Ishikawa (cell line): ENCODE measurements around the gene DIS3L2.

Experiments used
- CREB1 ChIP-seq: IDR thresholded peaks from 2 replicates; pipeline ENCODE4 v1.6.1; 2012; ENCODE audit warnings: low read depth
- EGR1 ChIP-seq: IDR thresholded peaks from 2 replicates; pipeline ENCODE4 v1.6.1; 2012
- EP300 ChIP-seq: IDR thresholded peaks from 2 replicates; pipeline ENCODE4 v1.6.1; 2012; ENCODE audit warnings: borderline replicate concordance
- MAX ChIP-seq: IDR thresholded peaks from 2 replicates; pipeline ENCODE4 v1.6.1; 2012
- NFIC ChIP-seq: IDR thresholded peaks from 2 replicates; pipeline ENCODE4 v1.6.1; 2012
- REST ChIP-seq: IDR thresholded peaks from 2 replicates; pipeline ENCODE4 v1.6.1; 2012; ENCODE audit warnings: low read depth, mild to moderate bottlenecking
- USF1 ChIP-seq: IDR thresholded peaks from 2 replicates; pipeline ENCODE4 v1.6.1; 2012
- ZBTB7A ChIP-seq: IDR thresholded peaks from 2 replicates; pipeline ENCODE4 v1.6.1; 2012; ENCODE audit warnings: low read depth

- TF ChIP-seq REST (no peak), ZBTB7A (no peak), MAX (no peak), EGR1 (no peak), EP300 (no peak), USF1 (no peak), CREB1 (no peak), NFIC (no peak)
Observed at GRCh38 chr2:232352511-232353091, 391.1 kb downstream of the DIS3L2 start.
